Progenitor cell of endocrine pancreas (in vitro differentiated cells): ENCODE results near the gene PAFAH2. TPM values are rescaled to one million over a fixed set of nuclear protein-coding genes. Genes with fewer than 3 reads are reported as not detected.

Experiments used
- DNase-seq: peaks from one replicate; pipeline ENCODE4 v3.0.0; 2021; ENCODE audit warnings: low spot score; ENCODE audit not compliant: unreplicated experiment
- H3K27ac Mint-ChIP-seq: 2 replicates; pipeline ENCODE4 v1.8.0; 2021; ENCODE audit warnings: mild to moderate bottlenecking, moderate library complexity, mixed read lengths
- H3K27me3 Mint-ChIP-seq: 2 replicates; pipeline ENCODE4 v1.8.0; 2021; ENCODE audit warnings: mixed read lengths
- H3K36me3 Mint-ChIP-seq: 2 replicates; pipeline ENCODE4 v1.8.0; 2022; ENCODE audit warnings: mixed read lengths; ENCODE audit not compliant: insufficient read depth
- H3K4me1 Mint-ChIP-seq: 2 replicates; pipeline ENCODE4 v1.8.0; 2021; ENCODE audit warnings: low read depth, mixed read lengths
- H3K4me3 Mint-ChIP-seq: 2 replicates; pipeline ENCODE4 v1.8.0; 2021; ENCODE audit warnings: low read depth, mild to moderate bottlenecking, moderate library complexity, mixed read lengths
- H3K9me3 Mint-ChIP-seq: 2 replicates; pipeline ENCODE4 v1.8.0; 2021; ENCODE audit warnings: low read depth, mixed read lengths
- total RNA-seq: library from RNA; stranded (reverse); gene quantifications from 2 replicates; pipeline ENCODE4 v1.2.1, GENCODE V29; 2021
- TF ChIP-seq, protein P1 (sequence below): fragments of 200-600 bp; sonication (generic); IDR thresholded peaks from one replicate; pipeline ENCODE4 v1.5.0; 2021; ENCODE audit warnings: antibody characterized with exemption, mild to moderate bottlenecking; ENCODE audit not compliant: unreplicated experiment

PAFAH2 gene
- total RNA-seq, 1 donor from 2014 or later = 12.8 TPM

DNA sequence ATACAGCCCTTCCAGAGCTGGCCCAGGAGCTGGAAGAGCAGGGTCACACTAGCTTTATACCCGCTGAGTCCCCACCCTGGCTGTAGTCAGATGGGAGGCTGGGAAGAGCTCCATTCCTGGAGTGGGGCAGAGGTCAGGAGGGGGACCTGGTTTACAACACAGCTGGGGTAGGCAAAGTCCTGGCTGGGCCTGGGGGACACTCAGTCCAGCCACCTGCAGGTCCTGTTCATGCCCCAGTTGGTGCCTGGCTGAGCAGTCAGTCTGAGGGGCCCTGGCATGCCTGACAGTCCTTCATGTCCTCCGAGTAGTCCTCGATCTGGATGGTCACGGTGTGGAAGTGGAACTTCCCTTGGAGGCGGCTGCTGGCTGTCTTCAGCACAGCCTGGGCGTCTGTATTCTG, 41.0 kb upstream of the PAFAH2 start:
- H3K27ac Mint-ChIP-seq = no peak overlapping the region
- DNase-seq = no peak
- TF ChIP-seq, protein P1, sequence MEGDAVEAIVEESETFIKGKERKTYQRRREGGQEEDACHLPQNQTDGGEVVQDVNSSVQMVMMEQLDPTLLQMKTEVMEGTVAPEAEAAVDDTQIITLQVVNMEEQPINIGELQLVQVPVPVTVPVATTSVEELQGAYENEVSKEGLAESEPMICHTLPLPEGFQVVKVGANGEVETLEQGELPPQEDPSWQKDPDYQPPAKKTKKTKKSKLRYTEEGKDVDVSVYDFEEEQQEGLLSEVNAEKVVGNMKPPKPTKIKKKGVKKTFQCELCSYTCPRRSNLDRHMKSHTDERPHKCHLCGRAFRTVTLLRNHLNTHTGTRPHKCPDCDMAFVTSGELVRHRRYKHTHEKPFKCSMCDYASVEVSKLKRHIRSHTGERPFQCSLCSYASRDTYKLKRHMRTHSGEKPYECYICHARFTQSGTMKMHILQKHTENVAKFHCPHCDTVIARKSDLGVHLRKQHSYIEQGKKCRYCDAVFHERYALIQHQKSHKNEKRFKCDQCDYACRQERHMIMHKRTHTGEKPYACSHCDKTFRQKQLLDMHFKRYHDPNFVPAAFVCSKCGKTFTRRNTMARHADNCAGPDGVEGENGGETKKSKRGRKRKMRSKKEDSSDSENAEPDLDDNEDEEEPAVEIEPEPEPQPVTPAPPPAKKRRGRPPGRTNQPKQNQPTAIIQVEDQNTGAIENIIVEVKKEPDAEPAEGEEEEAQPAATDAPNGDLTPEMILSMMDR = no peak
- no peaks in the 10 kb centered on the region for H3K9me3 Mint-ChIP-seq
- peaks cover 8% of the 10 kb centered on the region for H3K4me1 Mint-ChIP-seq
- no peaks in the 10 kb centered on the region for H3K36me3 Mint-ChIP-seq
- H3K4me3 Mint-ChIP-seq = no peak overlapping the region
- H3K27me3 Mint-ChIP-seq = peaks cover 40% of the 10 kb centered on the region

DNA sequence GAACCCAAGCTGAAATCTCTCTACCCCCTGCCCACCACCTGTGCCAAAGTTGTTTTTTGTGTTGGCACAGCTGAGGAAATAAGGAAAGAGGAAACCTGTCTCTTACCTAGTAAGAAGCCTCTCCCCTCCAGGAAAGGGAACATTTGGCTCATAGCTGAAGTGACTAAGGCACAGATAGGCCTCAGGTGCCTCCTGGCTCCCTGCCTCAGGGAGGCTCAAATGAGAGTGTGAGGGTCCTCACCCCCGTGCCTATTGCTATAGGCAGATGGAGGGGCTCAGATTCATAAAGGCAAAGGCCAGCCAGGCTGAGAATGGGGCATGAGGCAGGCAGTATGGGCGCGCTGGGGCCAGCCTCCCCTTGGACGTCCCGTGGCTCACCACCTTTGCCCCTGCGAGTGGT, 40.6 kb upstream of the PAFAH2 start:
- Mint-ChIP-seq H3K36me3 (no peaks in the 10 kb centered on the region), H3K4me1 (peaks cover 8% of the 10 kb centered on the region), H3K4me3 (no peak overlapping the region), H3K9me3 (no peaks in the 10 kb centered on the region), H3K27ac (no peak overlapping the region), H3K27me3 (peaks cover 37% of the 10 kb centered on the region)
- DNase-seq = no peak
- TF ChIP-seq, protein P1 = no peak

DNA sequence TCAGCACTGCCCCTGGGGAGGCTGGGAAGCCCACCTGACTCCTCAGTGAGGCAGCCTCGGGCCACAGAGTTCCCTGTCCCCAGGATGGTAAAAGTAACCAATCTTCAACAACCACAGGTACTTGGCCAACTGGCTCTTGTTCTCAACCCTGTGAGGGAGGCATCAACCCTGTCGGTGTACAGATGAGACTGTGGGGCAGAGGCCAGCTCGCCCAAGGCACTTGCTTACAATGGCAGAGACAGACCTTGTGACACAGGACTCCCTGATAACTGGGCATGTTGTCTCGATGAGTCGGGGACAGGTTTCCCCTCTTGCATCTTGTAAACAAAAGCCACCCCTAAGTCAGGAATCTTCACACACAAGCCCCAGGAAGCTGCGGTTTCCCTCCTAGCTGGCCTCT, 40.0 kb upstream of the PAFAH2 start:
- no peak overlapping the region for H3K27ac Mint-ChIP-seq
- peaks cover 31% of the 10 kb centered on the region for H3K27me3 Mint-ChIP-seq
- no peak overlapping the region for H3K4me3 Mint-ChIP-seq

DNA sequence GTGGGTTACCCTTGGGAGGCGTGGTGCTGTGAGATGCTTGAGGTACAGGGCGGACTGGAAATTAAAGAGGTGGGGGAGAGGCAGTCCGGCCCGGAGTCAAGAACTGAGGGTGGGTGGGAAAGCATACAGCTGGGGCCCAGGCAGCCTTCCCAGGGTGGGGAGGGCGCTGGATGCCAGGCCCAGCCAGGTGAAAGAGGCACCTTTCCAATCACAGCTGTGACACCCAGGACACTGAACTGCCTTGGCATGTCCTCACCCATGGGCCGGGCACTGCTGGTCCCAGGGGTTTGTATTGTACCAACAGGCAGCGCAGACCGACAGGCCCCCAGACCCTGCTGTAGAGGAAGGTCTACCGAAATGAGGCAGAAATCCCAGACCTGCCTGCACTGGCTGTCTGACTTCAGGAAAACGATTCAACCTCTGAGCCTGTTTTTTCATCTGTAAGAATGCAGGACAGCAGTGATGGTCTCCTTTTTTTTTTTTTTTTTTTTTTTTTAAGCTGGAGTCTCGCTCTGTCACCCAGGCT, 39.0 kb upstream of the PAFAH2 start:
- H3K27me3 Mint-ChIP-seq = peaks cover 29% of the 10 kb centered on the region
- H3K9me3 Mint-ChIP-seq = no peaks in the 10 kb centered on the region
- no peak overlapping the region for H3K4me3 Mint-ChIP-seq
- TF ChIP-seq, protein P1 = no peak
- no peak for DNase-seq
- no peak overlapping the region for H3K27ac Mint-ChIP-seq
- H3K36me3 Mint-ChIP-seq = no peaks in the 10 kb centered on the region
- peaks cover 8% of the 10 kb centered on the region for H3K4me1 Mint-ChIP-seq

More for the DNA sequence above, 40.0 kb upstream of the PAFAH2 start:
- Mint-ChIP-seq H3K9me3 (no peaks in the 10 kb centered on the region), H3K4me1 (peaks cover 8% of the 10 kb centered on the region), H3K36me3 (no peaks in the 10 kb centered on the region)
- no peak for DNase-seq
- TF ChIP-seq, protein P1 = no peak

DNA sequence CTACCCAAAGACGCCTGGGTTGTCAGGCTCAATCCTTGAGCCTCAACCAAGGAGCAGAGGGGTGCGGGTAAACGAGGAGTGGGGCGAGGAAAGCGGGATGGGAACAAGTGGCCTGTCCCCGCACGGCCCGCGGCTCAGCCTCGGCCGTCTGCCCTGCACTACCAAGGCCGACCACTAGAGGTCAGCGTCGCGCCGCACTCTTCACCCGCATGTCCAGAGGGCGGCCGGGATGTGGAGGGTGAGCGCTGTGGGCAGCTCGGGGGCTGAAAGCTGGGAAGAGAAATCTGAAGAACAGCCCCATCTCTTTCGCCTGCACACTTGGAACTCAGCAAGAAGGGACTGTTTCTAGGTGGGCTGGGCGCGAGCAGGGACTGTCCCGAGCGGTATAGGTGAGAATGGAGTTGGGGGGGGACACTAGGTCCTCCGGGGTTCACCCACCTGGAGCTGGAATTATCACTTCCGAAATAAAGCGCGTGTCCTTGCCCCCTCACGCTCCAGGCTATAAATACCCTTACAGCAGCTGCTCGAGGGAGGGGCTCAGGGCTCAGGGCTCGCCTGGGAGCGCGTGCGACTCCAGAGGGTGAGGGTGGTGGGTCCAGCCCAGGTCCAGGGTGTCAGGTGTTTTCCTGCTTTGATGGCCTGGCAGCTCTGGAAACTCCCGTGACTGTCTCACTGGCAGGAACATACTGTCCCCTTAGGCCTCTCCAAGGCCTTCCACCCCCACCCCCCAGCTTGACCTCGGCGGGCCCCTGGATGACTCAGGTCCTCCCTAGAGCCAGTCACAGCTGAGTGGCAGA, 38.3 kb upstream of the PAFAH2 start:
- TF ChIP-seq, protein P1 = peak; percentile 98
- H3K27ac Mint-ChIP-seq = peak overlapping the region; percentile 95

More for the DNA sequence above, 38.3 kb upstream of the PAFAH2 start:
- Mint-ChIP-seq H3K27me3 (peaks cover 24% of the 10 kb centered on the region), H3K4me1 (peaks cover 8% of the 10 kb centered on the region), H3K36me3 (no peaks in the 10 kb centered on the region), H3K4me3 (peak overlapping the region; percentile 94), H3K9me3 (no peaks in the 10 kb centered on the region)
- DNase-seq = peak; percentile 85
